ENCODE data around the gene ARHGAP40.

The ARHGAP40 gene

DNA sequence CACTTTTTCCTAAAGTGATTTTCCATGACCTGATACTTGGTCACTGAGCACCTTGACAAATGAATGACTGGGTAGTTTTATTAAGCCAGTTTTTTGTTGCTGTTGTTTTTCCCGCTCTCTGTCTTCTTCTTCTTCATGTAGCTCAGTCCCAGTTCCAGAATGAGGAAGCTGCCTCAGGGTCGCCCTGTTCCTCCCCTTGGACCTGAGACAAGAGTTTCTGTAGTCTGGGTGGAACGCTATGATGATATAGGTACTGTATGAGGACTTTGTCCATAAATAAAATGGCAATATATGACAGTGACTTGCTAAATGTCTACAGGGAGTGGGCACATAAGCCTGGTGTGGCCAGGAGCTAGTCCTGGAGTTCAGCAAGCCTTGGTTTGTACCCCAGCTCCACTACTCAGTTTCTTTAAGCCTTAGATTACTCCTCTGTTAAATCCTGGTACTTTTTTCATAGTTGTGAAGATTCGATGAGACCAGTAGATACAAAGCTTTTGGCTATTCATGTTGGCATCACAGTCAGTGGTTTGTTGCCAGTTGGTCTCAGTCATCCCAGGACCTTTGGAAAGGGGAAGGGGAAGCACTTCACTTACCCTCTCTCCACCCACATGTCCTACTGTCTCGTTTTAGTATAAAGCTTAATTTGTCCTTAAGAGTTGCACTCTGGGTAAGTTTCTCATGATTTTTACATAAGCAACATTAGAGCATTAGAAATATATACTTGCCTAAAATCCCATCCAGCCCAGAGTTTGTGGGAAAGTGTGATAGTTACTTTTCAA is 31.7 kb upstream of the ARHGAP40 start:
- Histone ChIP-seq H3K9ac (no peak overlapping the region), H3K4me3 (no peak overlapping the region), H3K9me3 (no peaks in the 10 kb centered on the region), H4K20me1 (0 out of 2 replicates have a peak, but pooled peaks cover 10% of the 10 kb centered on the region), H3K27ac (no peak overlapping the region), H3K27me3 (no peaks in the 10 kb centered on the region), H3K4me2 (no peak overlapping the region), H3K4me1 (no peaks in the 10 kb centered on the region), H3K36me3 (peaks cover 87% of the 10 kb centered on the region)
- no peak for TF ChIP-seq Cebpa-rat (IDR thresholded peaks at IDR 0.05)

DNA sequence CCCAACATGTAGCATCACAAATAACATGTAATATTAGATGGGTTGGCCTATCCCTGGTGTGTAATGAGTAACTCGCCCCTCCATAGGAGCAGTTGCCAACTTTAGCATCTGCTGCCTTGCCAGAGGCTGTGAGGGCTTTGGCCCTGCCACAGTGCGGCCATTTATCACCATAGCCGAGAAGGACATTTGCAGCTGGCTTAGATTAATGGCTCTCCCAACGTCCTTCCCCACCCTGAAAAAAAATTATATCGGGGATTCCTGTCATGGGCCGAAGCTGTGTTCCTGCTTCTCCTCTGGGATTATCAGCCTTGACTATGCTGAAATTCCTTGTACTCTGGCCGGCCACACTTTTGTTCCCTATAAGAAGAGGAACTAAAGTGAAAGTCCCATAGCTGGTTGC is 28.2 kb upstream of the ARHGAP40 start:
- no peak for TF ChIP-seq Cebpa-rat (IDR thresholded peaks at IDR 0.05)
- no peak overlapping the region for H3K27ac ChIP-seq
- no peaks in the 10 kb centered on the region for H3K9me3 ChIP-seq
- no peak overlapping the region for H3K9ac ChIP-seq
- 0 out of 2 replicates have a peak, but pooled peaks cover 9% of the 10 kb centered on the region for H4K20me1 ChIP-seq
- no peak overlapping the region for H3K4me3 ChIP-seq
- no peaks in the 10 kb centered on the region for H3K4me1 ChIP-seq
- peaks cover 79% of the 10 kb centered on the region for H3K36me3 ChIP-seq
- H3K4me2 ChIP-seq, result no peak overlapping the region
- no peaks in the 10 kb centered on the region for H3K27me3 ChIP-seq

GRCh38 chr20:38579219-38579910 is 22.2 kb upstream of the ARHGAP40 start:
- H3K27me3 ChIP-seq, result no peaks in the 10 kb centered on the region
- no peaks in the 10 kb centered on the region for H3K9me3 ChIP-seq
- no peak overlapping the region for H3K27ac ChIP-seq
- H3K36me3 ChIP-seq, result peaks cover 30% of the 10 kb centered on the region
- H3K4me2 ChIP-seq, result no peak overlapping the region
- no peak for TF ChIP-seq Cebpa-rat (IDR thresholded peaks at IDR 0.05)
- no peaks in the 10 kb centered on the region for H4K20me1 ChIP-seq
- H3K9ac ChIP-seq, result no peak overlapping the region
- H3K4me1 ChIP-seq, result peaks cover 38% of the 10 kb centered on the region
- H3K4me3 ChIP-seq, result no peak overlapping the region

DNA sequence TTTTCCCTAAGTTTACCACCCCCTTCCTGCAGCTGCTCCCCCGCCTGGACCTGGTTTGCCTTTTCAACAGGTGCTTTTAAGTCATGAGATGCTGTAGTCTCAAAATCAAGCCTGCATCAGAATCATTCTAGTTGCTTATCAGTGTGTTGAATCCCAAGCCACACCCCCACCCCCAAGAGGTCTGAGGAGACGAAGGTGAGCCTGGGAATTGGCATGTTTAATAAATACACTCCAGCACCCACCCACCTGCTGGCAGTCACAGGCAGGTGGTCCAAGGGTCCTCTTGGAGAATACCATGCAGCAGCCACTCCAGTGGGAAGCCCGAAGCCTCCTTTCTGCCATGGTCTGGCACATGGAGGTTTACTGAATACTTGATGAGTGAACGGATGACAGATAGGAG is 21.7 kb upstream of the ARHGAP40 start:
- TF ChIP-seq Cebpa-rat (IDR thresholded peaks at IDR 0.05), result no peak
- peaks cover 38% of the 10 kb centered on the region for H3K4me1 ChIP-seq
- H3K36me3 ChIP-seq, result peaks cover 25% of the 10 kb centered on the region
- H3K9me3 ChIP-seq, result no peaks in the 10 kb centered on the region
- H3K4me3 ChIP-seq, result no peak overlapping the region
- H4K20me1 ChIP-seq, result no peaks in the 10 kb centered on the region
- no peak overlapping the region for H3K9ac ChIP-seq
- no peaks in the 10 kb centered on the region for H3K27me3 ChIP-seq
- H3K4me2 ChIP-seq, result no peak overlapping the region
- H3K27ac ChIP-seq, result no peak overlapping the region

DNA sequence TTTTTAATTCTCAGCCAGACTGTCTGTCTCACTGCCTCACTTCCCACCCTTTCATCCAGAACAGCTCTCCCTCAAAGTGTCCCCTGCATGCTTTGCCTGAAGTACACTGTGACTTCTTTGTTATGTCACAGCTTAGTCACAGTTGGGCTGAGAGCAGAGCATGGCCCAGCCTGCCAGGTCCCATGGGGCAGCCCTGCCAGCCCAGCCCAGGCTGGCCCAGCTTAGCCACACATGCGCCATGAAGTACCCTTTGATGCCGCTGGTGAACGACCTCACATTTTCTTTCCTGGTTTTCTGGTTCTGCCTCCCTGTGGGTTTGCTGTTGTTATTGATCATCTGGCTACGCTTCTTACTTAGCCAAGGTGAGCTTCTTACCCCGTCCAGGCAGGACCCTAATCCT is 20.6 kb upstream of the ARHGAP40 start, which contains the start of gene ADIG:
Gene ADIG (plus strand): TSS at position 185 of the 400 bp plus-strand sequence. CDS start 54 bp downstream, at position 239.
- H3K4me3 ChIP-seq, result no peak within 1 kb of the TSS
- peak within 1 kb of the TSS; percentile 58 for H3K4me2 ChIP-seq
- no peak for TF ChIP-seq Cebpa-rat (IDR thresholded peaks at IDR 0.05)
- peak within 1 kb of the TSS; percentile 2; the same call in 1 of the 2 replicates for H3K9ac ChIP-seq
- H3K9me3 ChIP-seq, result no peaks in the 10 kb centered on the region
- H3K27ac ChIP-seq, result peak within 1 kb of the TSS; percentile 52
- H3K4me1 ChIP-seq, result peaks cover 38% of the 10 kb centered on the region
- peaks cover 14% of the 10 kb centered on the region for H3K36me3 ChIP-seq
- no peaks in the 10 kb centered on the region for H4K20me1 ChIP-seq
- no peaks in the 10 kb centered on the region for H3K27me3 ChIP-seq

- Histone ChIP-seq H3K4me1 (peaks cover 38% of the 10 kb centered on the region), H4K20me1 (no peaks in the 10 kb centered on the region), H3K36me3 (peaks cover 8% of the 10 kb centered on the region; the same call in 1 of the 2 replicates), H3K27ac (peak overlapping the region; percentile 35; the same call in 1 of the 2 replicates), H3K9ac (no peak overlapping the region), H3K27me3 (no peaks in the 10 kb centered on the region), H3K4me2 (peak overlapping the region; percentile 58), H3K4me3 (no peak overlapping the region), H3K9me3 (no peaks in the 10 kb centered on the region)
- no peak for TF ChIP-seq Cebpa-rat (IDR thresholded peaks at IDR 0.05)
Observed at GRCh38 chr20:38581830-38582358, 19.7 kb upstream of the ARHGAP40 start.

DNA sequence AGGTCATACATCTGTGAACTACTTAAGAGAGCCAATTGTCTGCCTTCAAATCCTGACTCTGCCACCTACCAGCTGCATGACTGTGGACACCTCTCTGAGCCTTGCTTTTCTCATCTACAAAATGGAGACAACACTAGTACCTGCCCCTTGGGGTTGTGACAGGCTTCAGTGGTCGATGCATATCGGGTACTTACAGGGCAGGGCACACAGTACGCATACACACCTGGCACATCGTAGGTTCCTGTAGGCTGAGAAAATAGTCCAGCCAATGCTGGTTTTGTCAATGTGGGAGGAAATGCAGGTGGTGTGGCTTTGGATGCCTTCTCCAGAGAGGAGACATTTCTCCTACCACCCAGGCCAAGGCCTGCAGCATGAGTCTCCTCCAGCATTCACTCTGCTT is 18.3 kb upstream of the ARHGAP40 start:
- TF ChIP-seq Cebpa-rat (IDR thresholded peaks at IDR 0.05), result no peak
- Histone ChIP-seq H3K4me1 (peaks cover 38% of the 10 kb centered on the region), H3K27ac (no peak overlapping the region), H3K36me3 (no peaks in the 10 kb centered on the region), H3K9me3 (no peaks in the 10 kb centered on the region), H3K27me3 (no peaks in the 10 kb centered on the region), H3K4me2 (peak overlapping the region; percentile 58), H3K9ac (no peak overlapping the region), H4K20me1 (no peaks in the 10 kb centered on the region), H3K4me3 (no peak overlapping the region)

DNA sequence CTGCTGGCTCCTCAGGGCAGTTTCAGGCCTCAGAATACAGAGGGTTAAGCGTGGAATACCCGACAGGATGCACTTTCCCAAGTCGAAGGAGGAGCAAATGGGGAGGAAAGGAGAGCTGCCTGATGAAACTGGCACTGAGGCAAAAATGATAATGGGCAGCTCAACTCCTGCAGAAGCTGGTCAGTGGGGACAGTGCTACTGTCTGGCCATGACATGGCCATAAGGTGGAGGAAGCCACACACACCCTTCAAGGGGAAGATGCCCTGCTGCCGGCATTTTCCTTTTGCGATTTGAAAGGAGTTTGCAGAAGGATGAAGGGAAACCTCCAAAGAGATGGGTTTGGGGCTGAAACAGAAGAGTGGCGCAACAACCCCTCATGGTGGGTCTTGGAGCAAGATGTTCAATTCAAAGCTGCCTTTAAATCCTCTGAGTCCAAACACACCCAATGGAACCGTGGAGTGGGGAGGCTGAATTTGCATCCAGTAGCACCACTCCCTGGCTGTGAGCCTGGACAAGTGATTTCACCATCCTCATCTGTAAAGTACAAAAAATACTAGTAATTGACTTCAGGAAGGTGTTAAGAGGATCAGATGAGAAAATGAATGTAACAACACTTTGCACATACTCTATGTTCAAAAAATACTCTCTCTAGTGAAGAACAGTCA is 17.4 kb upstream of the ARHGAP40 start:
- no peak overlapping the region for H3K9ac ChIP-seq
- H4K20me1 ChIP-seq, result no peaks in the 10 kb centered on the region
- no peak for TF ChIP-seq Cebpa-rat (IDR thresholded peaks at IDR 0.05)
- H3K4me1 ChIP-seq, result peaks cover 38% of the 10 kb centered on the region
- H3K9me3 ChIP-seq, result no peaks in the 10 kb centered on the region
- no peak overlapping the region for H3K4me2 ChIP-seq
- no peaks in the 10 kb centered on the region for H3K27me3 ChIP-seq
- H3K4me3 ChIP-seq, result no peak overlapping the region
- H3K36me3 ChIP-seq, result no peaks in the 10 kb centered on the region
- no peak overlapping the region for H3K27ac ChIP-seq

DNA sequence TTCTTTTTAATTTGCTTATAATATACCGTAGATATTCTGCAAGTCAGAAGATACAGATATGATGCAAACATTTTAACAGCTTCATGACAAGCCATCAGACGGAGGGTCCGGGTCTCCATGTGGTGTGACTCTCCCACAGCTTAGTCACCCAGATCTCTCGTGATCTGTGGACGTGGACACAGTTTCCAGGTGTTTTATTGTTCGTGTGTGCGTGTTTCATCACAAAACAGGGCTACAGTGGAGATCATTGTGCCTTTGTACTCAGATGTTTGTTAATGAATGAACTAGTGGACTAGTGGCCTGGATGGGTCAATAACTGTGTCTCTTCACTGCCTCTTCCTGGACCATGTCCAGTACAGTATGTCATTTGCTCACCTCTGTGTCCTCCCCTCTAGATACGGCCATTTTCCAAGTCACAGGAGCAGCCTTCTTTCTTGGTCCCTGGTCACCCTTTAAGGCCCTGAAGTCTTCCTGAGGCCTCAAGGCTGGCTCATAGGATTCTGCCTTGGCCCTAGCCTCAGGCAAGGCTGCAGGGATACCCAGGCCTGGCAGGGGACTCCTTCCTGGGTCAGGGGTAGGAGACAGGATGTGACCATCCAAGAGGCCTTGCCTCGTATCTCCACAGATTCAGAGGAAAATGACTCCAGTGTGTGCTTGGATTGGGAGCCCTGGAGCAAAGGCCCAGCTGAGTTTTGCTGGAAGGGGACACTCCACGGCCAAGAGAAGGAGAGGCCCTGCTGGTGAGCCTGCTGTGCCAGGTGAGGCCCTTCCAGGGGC is 16.0 kb upstream of the ARHGAP40 start:
- no peaks in the 10 kb centered on the region for H4K20me1 ChIP-seq
- H3K27me3 ChIP-seq, result no peaks in the 10 kb centered on the region
- no peaks in the 10 kb centered on the region for H3K36me3 ChIP-seq
- TF ChIP-seq Cebpa-rat (IDR thresholded peaks at IDR 0.05), result no peak
- H3K4me2 ChIP-seq, result no peak overlapping the region
- H3K9me3 ChIP-seq, result no peaks in the 10 kb centered on the region
- H3K27ac ChIP-seq, result no peak overlapping the region
- no peak overlapping the region for H3K4me3 ChIP-seq
- peaks cover 34% of the 10 kb centered on the region for H3K4me1 ChIP-seq
- no peak overlapping the region for H3K9ac ChIP-seq

All from BLaER1 (cell line).